ENCODE results near the gene TTLL11. TPM values are rescaled to one million over a fixed set of nuclear protein-coding genes. Genes with fewer than 3 reads are reported as not detected.
A peak's percentile ranks its signal among the peaks of the same experiment; 100 is the strongest.

Gene TTLL11
- total RNA-seq, 4 donors from 2014 or later: 7.4 to 14.7 (median 11.0) TPM

- H3K9me3 ChIP-seq: no peaks in the 10 kb centered on the region
- TF ChIP-seq CTCF (IDR thresholded peaks at IDR 0.05) (no peak), POLR2A (IDR thresholded peaks at IDR 0.05) (no peak)
- H3K27me3 ChIP-seq: no peaks in the 10 kb centered on the region
- peaks cover 0 to 4% of the 10 kb centered on the region in 2 donors for H3K4me1 ChIP-seq
- H3K4me3 ChIP-seq: no peak overlapping the region
- peak overlapping the region; percentile 67 to 84 for H3K27ac ChIP-seq
- DNase-seq: peak; percentile 27 to 79
- H3K36me3 ChIP-seq: no peaks in the 10 kb centered on the region
- intact Hi-C loops (cut with DNase I; ENCODE audit: low total_unique reads): no loop called here
These were observed 313.6 kb downstream of the TTLL11 start for GRCh38 chr9:121779381-121780117.

GRCh38 chr9:121778252-121779225, 314.6 kb downstream of the TTLL11 start:
- H3K27ac ChIP-seq: peak overlapping the region; percentile 67 to 84
- no peaks in the 10 kb centered on the region for H3K27me3 ChIP-seq
- no peak overlapping the region for H3K4me3 ChIP-seq
- no peaks in the 10 kb centered on the region for H3K36me3 ChIP-seq
- peaks cover 0 to 5% of the 10 kb centered on the region in 2 donors for H3K4me1 ChIP-seq
- TF ChIP-seq POLR2A (IDR thresholded peaks at IDR 0.05) (no peak), CTCF (IDR thresholded peaks at IDR 0.05) (no peak)
- H3K9me3 ChIP-seq: no peaks in the 10 kb centered on the region
- DNase-seq: peak in 1 of 2 donors; percentile 32
- intact Hi-C loops (cut with DNase I; ENCODE audit: low total_unique reads): no loop called here

GRCh38 chr9:121776739-121777637, 316.1 kb downstream of the TTLL11 start:
- H3K36me3 ChIP-seq: no peaks in the 10 kb centered on the region
- intact Hi-C loops (cut with DNase I; ENCODE audit: low total_unique reads): no loop called here

More at GRCh38 chr9:121776739-121777637, 316.1 kb downstream of the TTLL11 start:
- Histone ChIP-seq H3K4me3 (no peak overlapping the region), H3K9me3 (no peaks in the 10 kb centered on the region), H3K27ac (peak overlapping the region; percentile 19 to 84), H3K4me1 (peaks cover 0 to 21% of the 10 kb centered on the region in 2 donors), H3K27me3 (no peaks in the 10 kb centered on the region)
- TF ChIP-seq CTCF (IDR thresholded peaks at IDR 0.05) (no peak), POLR2A (IDR thresholded peaks at IDR 0.05) (no peak)
- DNase-seq: peak in 1 of 2 donors; percentile 14

Data from uterus (tissue), 4 donors.